ENCODE data around the gene ANKFY1. TPM values are rescaled to one million over a fixed set of nuclear protein-coding genes. Genes with fewer than 3 reads are reported as not detected.

ANKFY1 gene
- total RNA-seq, 1 donor from 2014 or later: 64.5 TPM

GRCh38 chr17:4120332-4120731, 143.4 kb downstream of the ANKFY1 start:
- no peak for TF ChIP-seq CTCF (IDR thresholded peaks at IDR 0.05; ENCODE audit: unreplicated experiment)
- H3K27ac Mint-ChIP-seq: no peak overlapping the region
- no peak overlapping the region for H3K4me3 Mint-ChIP-seq
- peaks cover 17% of the 10 kb centered on the region for H3K36me3 Mint-ChIP-seq
- H3K4me1 Mint-ChIP-seq: no peaks in the 10 kb centered on the region
- DNase-seq (ENCODE audit: low spot score in 2 of 2, unreplicated experiment in 2 of 2): no peak
- no peaks in the 10 kb centered on the region for H3K27me3 Mint-ChIP-seq (ENCODE audit: low read depth)
- no peaks in the 10 kb centered on the region for H3K9me3 Mint-ChIP-seq

GRCh38 chr17:4119299-4119698, 144.5 kb downstream of the ANKFY1 start:
- no peak for TF ChIP-seq CTCF (IDR thresholded peaks at IDR 0.05; ENCODE audit: unreplicated experiment)
- Mint-ChIP-seq H3K9me3 (no peaks in the 10 kb centered on the region), H3K36me3 (peaks cover 20% of the 10 kb centered on the region), H3K4me3 (no peak overlapping the region), H3K27ac (no peak overlapping the region), H3K4me1 (no peaks in the 10 kb centered on the region), H3K27me3 (ENCODE audit: low read depth) (no peaks in the 10 kb centered on the region)
- no peak for DNase-seq (ENCODE audit: low spot score in 2 of 2, unreplicated experiment in 2 of 2)

- Mint-ChIP-seq H3K36me3 (peaks cover 17% of the 10 kb centered on the region), H3K4me1 (no peaks in the 10 kb centered on the region), H3K27me3 (ENCODE audit: low read depth) (no peaks in the 10 kb centered on the region), H3K4me3 (no peak overlapping the region), H3K9me3 (no peaks in the 10 kb centered on the region), H3K27ac (no peak overlapping the region)
- no peak for DNase-seq (ENCODE audit: low spot score in 2 of 2, unreplicated experiment in 2 of 2)
- TF ChIP-seq CTCF (IDR thresholded peaks at IDR 0.05; ENCODE audit: unreplicated experiment): no peak
Observed at GRCh38 chr17:4118015-4118743, 145.6 kb downstream of the ANKFY1 start.

- no peaks in the 10 kb centered on the region for H3K4me1 Mint-ChIP-seq
Observed at GRCh38 chr17:4116516-4116915, 147.3 kb downstream of the ANKFY1 start.

More at GRCh38 chr17:4116516-4116915, 147.3 kb downstream of the ANKFY1 start:
- no peak for TF ChIP-seq CTCF (IDR thresholded peaks at IDR 0.05; ENCODE audit: unreplicated experiment)
- Mint-ChIP-seq H3K9me3 (no peaks in the 10 kb centered on the region), H3K36me3 (peaks cover 24% of the 10 kb centered on the region), H3K27ac (no peak overlapping the region), H3K27me3 (ENCODE audit: low read depth) (no peaks in the 10 kb centered on the region), H3K4me3 (no peak overlapping the region)
- DNase-seq (ENCODE audit: low spot score in 2 of 2, unreplicated experiment in 2 of 2): no peak

Other genes starting within 250 kb of the ANKFY1 start
- 42.2 to 45.9 TPM (median 44.1 TPM) in 3 replicates for gene ZZEF1, start 120.9 kb downstream of the ANKFY1 start, total RNA-seq
- gene CYB5D2, start 120.8 kb downstream of the ANKFY1 start, total RNA-seq: 13.6 to 15.9 TPM (median 14.9 TPM) in 3 replicates
- gene UBE2G1, start 102.7 kb upstream of the ANKFY1 start, total RNA-seq: 81.5 to 86.9 TPM (median 84.1 TPM) in 3 replicates
- gene SPNS3, start 170.0 kb upstream of the ANKFY1 start, total RNA-seq: not detected in 3 replicates
- 12.2 to 13.7 TPM (median 13.2 TPM) in 3 replicates for gene SPNS2, start 234.9 kb upstream of the ANKFY1 start, total RNA-seq